GM06990 (cell line): ENCODE results near the gene RIPK3.
"Not testable (repeated sequence)": the region's sequence is repeated elsewhere in the genome, so short reads cannot be mapped to it uniquely, and the experiment has no call there.

Experiments used
- DNase-seq: peaks from one replicate; pipeline ENCODE4 v3.0.0-alpha.2; 2011; ENCODE audit not compliant: insufficient read length; ENCODE audit errors: extremely low read depth
- H3K27me3 ChIP-seq: replicated peaks from 2 replicates; pipeline ENCODE4 v1.6.0; 2011; ENCODE audit warnings: low read length; ENCODE audit not compliant: control insufficient read depth, insufficient read depth
- H3K36me3 ChIP-seq: 2 replicates; pipeline ENCODE4 v1.5.1; 2011; ENCODE audit warnings: low read length; ENCODE audit not compliant: control insufficient read depth, insufficient read depth
- H3K4me3 ChIP-seq: replicated peaks from 2 replicates; pipeline ENCODE4 v1.5.1; 2011; ENCODE audit warnings: low read depth, mild to moderate bottlenecking, control low read depth, low read length
- CTCF ChIP-seq: IDR thresholded peaks from 2 replicates; pipeline ENCODE4 v1.5.1; 2011; ENCODE audit warnings: low read length, control low read depth, mild to moderate bottlenecking, inconsistent platforms; ENCODE audit not compliant: insufficient read depth, poor library complexity, severe bottlenecking

RIPK3 gene

GRCh38 chr14:24355009-24355408, 15.2 kb upstream of the RIPK3 start:
- H3K27me3 ChIP-seq = no peaks in the 10 kb centered on the region; the same call in 1 of the 2 replicates
- H3K4me3 ChIP-seq = no peak overlapping the region
- no peak for TF ChIP-seq CTCF
- no peaks in the 10 kb centered on the region for H3K36me3 ChIP-seq
- DNase-seq = no peak

GRCh38 chr14:24354482-24354825, 14.7 kb upstream of the RIPK3 start:
- H3K36me3 ChIP-seq, H3K27me3 ChIP-seq, H3K4me3 ChIP-seq, DNase-seq: not testable (repeated sequence)

- Histone ChIP-seq H3K4me3 (no peak overlapping the region), H3K36me3 (no peaks in the 10 kb centered on the region), H3K27me3 (no peaks in the 10 kb centered on the region; the same call in 1 of the 2 replicates)
- TF ChIP-seq CTCF = no peak
- DNase-seq = no peak
These were observed 14.0 kb upstream of the RIPK3 start for GRCh38 chr14:24353559-24354481.

- TF ChIP-seq CTCF = no peak
- Histone ChIP-seq H3K36me3 (no peaks in the 10 kb centered on the region), H3K27me3 (no peaks in the 10 kb centered on the region; the same call in 1 of the 2 replicates), H3K4me3 (no peak overlapping the region)
- no peak for DNase-seq
These were observed 11.7 kb upstream of the RIPK3 start for GRCh38 chr14:24351517-24351916.

GRCh38 chr14:24349742-24350141, 10.0 kb upstream of the RIPK3 start:
- Histone ChIP-seq H3K36me3 (no peaks in the 10 kb centered on the region), H3K4me3 (no peak overlapping the region), H3K27me3 (no peaks in the 10 kb centered on the region; the same call in 1 of the 2 replicates)
- DNase-seq = no peak
- no peak for TF ChIP-seq CTCF

GRCh38 chr14:24348186-24348585, 8.4 kb upstream of the RIPK3 start:
- H3K36me3 ChIP-seq = no peaks in the 10 kb centered on the region
- TF ChIP-seq CTCF = no peak
- no peak for DNase-seq
- H3K27me3 ChIP-seq = no peaks in the 10 kb centered on the region; the same call in 1 of the 2 replicates
- no peak overlapping the region for H3K4me3 ChIP-seq
